ENCODE data around the gene STX11. TPM values are rescaled to one million over a fixed set of nuclear protein-coding genes. Genes with fewer than 3 reads are reported as not detected.

Gene STX11
- total and polyA plus RNA-seq, 2 of the 13 experiments (the other 11 are each of a cell fraction or from before 2014, with no cell fraction given) = 0.03 TPM; not detected in 1

DNA sequence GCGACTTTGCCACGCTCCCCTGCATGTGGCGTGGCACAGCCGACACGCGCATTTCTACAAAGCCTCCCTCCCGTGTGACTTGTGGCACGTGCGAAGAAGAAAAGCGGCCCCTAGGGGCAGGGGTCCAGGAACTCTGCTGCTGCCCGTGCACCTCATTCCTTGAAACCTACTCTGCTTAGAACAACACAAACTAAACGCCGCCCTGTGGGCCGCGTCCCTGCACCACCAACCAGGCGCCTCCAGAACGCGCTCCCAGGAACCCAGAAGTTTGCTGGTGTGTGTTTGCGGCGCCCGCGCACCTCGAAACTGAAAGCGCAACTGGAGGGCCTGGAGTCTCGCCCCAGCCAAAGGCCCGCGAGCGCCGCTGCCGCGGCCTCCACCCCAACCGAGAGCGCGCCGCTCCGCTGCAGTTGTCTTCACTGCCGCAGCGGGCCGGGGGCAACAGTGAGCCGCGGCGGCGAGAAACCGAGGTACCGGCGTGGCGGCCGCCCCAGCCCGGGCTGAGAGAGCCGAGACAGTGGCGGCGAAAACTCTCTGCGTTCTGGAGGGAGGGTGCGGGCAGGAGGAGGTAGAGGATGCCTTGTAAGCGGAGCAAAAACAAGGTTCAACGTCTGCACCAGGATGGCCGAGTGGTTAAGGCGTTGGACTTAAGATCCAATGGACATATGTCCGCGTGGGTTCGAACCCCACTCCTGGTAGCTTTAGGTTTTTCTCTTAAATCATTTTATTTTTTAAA is 65.8 kb downstream of the STX11 start (continued):
- TF ChIP-seq, protein P1, sequence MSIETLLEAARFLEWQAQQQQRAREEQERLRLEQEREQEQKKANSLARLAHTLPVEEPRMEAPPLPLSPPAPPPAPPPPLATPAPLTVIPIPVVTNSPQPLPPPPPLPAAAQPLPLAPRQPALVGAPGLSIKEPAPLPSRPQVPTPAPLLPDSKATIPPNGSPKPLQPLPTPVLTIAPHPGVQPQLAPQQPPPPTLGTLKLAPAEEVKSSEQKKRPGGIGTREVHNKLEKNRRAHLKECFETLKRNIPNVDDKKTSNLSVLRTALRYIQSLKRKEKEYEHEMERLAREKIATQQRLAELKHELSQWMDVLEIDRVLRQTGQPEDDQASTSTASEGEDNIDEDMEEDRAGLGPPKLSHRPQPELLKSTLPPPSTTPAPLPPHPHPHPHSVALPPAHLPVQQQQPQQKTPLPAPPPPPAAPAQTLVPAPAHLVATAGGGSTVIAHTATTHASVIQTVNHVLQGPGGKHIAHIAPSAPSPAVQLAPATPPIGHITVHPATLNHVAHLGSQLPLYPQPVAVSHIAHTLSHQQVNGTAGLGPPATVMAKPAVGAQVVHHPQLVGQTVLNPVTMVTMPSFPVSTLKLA (IDR thresholded peaks at IDR 0.05) = no peak; the same call in 1 of the 2 replicates
- no peak for TF ChIP-seq ZFP36L2 (CRISPR knock-in tag; IDR thresholded peaks at IDR 0.05)
- TF ChIP-seq BRD4 (CRISPR knock-in tag; IDR thresholded peaks at IDR 0.05) = no peak
- TF ChIP-seq ZNF431 (CRISPR knock-in tag; IDR thresholded peaks at IDR 0.05; ENCODE audit: borderline replicate concordance, low read depth) = no peak
- no peak; the same call in none of the 2 replicates for TF ChIP-seq FOXA3 (CRISPR knock-in tag; IDR thresholded peaks at IDR 0.05)
- TF ChIP-seq KDM5A (IDR thresholded peaks at IDR 0.05; ENCODE audit: borderline replicate concordance, low read length) = no peak; the same call in 1 of the 2 replicates
- 0 out of 2 replicates have a peak, but pooled peaks have one; percentile 39 for TF ChIP-seq ZNF234 (CRISPR knock-in tag; conservative IDR thresholded peaks at IDR 0.05)
- TF ChIP-seq, protein P2, sequence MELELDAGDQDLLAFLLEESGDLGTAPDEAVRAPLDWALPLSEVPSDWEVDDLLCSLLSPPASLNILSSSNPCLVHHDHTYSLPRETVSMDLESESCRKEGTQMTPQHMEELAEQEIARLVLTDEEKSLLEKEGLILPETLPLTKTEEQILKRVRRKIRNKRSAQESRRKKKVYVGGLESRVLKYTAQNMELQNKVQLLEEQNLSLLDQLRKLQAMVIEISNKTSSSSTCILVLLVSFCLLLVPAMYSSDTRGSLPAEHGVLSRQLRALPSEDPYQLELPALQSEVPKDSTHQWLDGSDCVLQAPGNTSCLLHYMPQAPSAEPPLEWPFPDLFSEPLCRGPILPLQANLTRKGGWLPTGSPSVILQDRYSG (CRISPR knock-in tag; IDR thresholded peaks at IDR 0.05) = no peak
- TF ChIP-seq ZNF510 (CRISPR knock-in tag; IDR thresholded peaks at IDR 0.05; ENCODE audit: low read depth) = peak; percentile 54; the same call in 1 of the 2 replicates
- TF ChIP-seq NAIF1 (CRISPR knock-in tag; IDR thresholded peaks at IDR 0.05; ENCODE audit: borderline replicate concordance) = peak; percentile 66
- TF ChIP-seq PHB2 (IDR thresholded peaks at IDR 0.05; ENCODE audit: partially characterized antibody) = no peak
- TF ChIP-seq SAP130 (CRISPR knock-in tag; IDR thresholded peaks at IDR 0.05; ENCODE audit: low read depth) = peak; percentile 81
- no peak for TF ChIP-seq ZBTB1 (CRISPR knock-in tag; IDR thresholded peaks at IDR 0.05; ENCODE audit: borderline replicate concordance)
- no peak for TF ChIP-seq FOXM1 (CRISPR knock-in tag; IDR thresholded peaks at IDR 0.05)
- TF ChIP-seq, protein P3, sequence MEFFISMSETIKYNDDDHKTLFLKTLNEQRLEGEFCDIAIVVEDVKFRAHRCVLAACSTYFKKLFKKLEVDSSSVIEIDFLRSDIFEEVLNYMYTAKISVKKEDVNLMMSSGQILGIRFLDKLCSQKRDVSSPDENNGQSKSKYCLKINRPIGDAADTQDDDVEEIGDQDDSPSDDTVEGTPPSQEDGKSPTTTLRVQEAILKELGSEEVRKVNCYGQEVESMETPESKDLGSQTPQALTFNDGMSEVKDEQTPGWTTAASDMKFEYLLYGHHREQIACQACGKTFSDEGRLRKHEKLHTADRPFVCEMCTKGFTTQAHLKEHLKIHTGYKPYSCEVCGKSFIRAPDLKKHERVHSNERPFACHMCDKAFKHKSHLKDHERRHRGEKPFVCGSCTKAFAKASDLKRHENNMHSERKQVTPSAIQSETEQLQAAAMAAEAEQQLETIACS (CRISPR knock-in tag; IDR thresholded peaks at IDR 0.05) = peak; percentile 80
- peak; percentile 99 for TF ChIP-seq REPIN1 (CRISPR knock-in tag; IDR thresholded peaks at IDR 0.05; ENCODE audit: borderline replicate concordance, low read depth)
- TF ChIP-seq HES4 (CRISPR knock-in tag; IDR thresholded peaks at IDR 0.05; ENCODE audit: borderline replicate concordance) = peak; percentile 90; the same call in 1 of the 2 replicates
- TF ChIP-seq TSC22D2 (CRISPR knock-in tag; IDR thresholded peaks at IDR 0.05; ENCODE audit: borderline replicate concordance) = peak; percentile 82; the same call in 1 of the 2 replicates
- TF ChIP-seq, protein P4, sequence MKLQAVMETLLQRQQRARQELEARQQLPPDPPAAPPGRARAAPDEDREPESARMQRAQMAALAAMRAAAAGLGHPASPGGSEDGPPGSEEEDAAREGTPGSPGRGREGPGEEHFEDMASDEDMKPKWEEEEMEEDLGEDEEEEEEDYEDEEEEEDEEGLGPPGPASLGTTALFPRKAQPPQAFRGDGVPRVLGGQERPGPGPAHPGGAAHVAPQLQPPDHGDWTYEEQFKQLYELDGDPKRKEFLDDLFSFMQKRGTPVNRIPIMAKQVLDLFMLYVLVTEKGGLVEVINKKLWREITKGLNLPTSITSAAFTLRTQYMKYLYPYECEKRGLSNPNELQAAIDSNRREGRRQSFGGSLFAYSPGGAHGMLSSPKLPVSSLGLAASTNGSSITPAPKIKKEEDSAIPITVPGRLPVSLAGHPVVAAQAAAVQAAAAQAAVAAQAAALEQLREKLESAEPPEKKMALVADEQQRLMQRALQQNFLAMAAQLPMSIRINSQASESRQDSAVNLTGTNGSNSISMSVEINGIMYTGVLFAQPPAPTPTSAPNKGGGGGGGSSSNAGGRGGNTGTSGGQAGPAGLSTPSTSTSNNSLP (IDR thresholded peaks at IDR 0.05; ENCODE audit: low read depth, low read length) = peak; percentile 59
- TF ChIP-seq, protein P5, sequence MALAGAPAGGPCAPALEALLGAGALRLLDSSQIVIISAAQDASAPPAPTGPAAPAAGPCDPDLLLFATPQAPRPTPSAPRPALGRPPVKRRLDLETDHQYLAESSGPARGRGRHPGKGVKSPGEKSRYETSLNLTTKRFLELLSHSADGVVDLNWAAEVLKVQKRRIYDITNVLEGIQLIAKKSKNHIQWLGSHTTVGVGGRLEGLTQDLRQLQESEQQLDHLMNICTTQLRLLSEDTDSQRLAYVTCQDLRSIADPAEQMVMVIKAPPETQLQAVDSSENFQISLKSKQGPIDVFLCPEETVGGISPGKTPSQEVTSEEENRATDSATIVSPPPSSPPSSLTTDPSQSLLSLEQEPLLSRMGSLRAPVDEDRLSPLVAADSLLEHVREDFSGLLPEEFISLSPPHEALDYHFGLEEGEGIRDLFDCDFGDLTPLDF (CRISPR knock-in tag; IDR thresholded peaks at IDR 0.05) = peak; percentile 91
- peak; percentile 97 for TF ChIP-seq KMT2B (CRISPR knock-in tag; IDR thresholded peaks at IDR 0.05)

All from HepG2 (cell line).